Uterus (tissue), 2 donors: ENCODE results near the gene PGAP2.

ENCODE experiments used
- CTCF ChIP-seq, 4 experiments: fragments of 200-600 bp in 2 of 4; fragments of 450-650 bp in 2 of 4; sonication (generic) in 2 of 4; IDR thresholded peaks; one replicate each; pipeline ENCODE4 v1.5.1; 2016 to 2019; ENCODE audit warnings: antibody characterized with exemption in 4 of 4, mild to moderate bottlenecking in 2 of 4, moderate library complexity in 1 of 4
- POLR2A ChIP-seq, 2 donors: fragments of 450-650 bp; IDR thresholded peaks; one replicate each; pipeline ENCODE4 v1.6.1; 2016; ENCODE audit warnings: antibody characterized with exemption in 2 of 2, mild to moderate bottlenecking in 1 of 2, moderate library complexity in 1 of 2

GRCh38 chr11:3810446-3810845, 2.1 kb downstream of the PGAP2 start:
- TF ChIP-seq CTCF (IDR thresholded peaks at IDR 0.05) (no peak), POLR2A (IDR thresholded peaks at IDR 0.05) (no peak)
